GM23248 (cell line): ENCODE data around the gene MRPL39. TPM values are rescaled to one million over a fixed set of nuclear protein-coding genes. Genes with fewer than 3 reads are reported as not detected.

Experiments
- DNase-seq: peaks from one replicate; pipeline ENCODE4 v3.0.0-alpha.2; 2015
- H2AFZ ChIP-seq: fragments of 200-600 bp; sonication (generic); 2 replicates; pipeline ENCODE4 v1.6.1; 2016; ENCODE audit warnings: antibody characterized with exemption
- H3F3A ChIP-seq: fragments of 200-600 bp; sonication (generic); 2 replicates; pipeline ENCODE4 v1.6.1; 2016; ENCODE audit warnings: mild to moderate bottlenecking, antibody characterized with exemption, mixed run types; ENCODE audit not compliant: insufficient read depth
- H3K27ac ChIP-seq: fragments of 200-600 bp; sonication (generic); 2 replicates; pipeline ENCODE4 v1.5.1; 2016; ENCODE audit warnings: mild to moderate bottlenecking
- H3K27me3 ChIP-seq: fragments of 200-600 bp; sonication (generic); replicated peaks from 2 replicates; pipeline ENCODE4 v1.6.1; 2016; ENCODE audit warnings: mild to moderate bottlenecking; ENCODE audit not compliant: insufficient read depth
- H3K36me3 ChIP-seq: fragments of 200-600 bp; sonication (generic); 2 replicates; pipeline ENCODE4 v1.6.1; 2016; ENCODE audit warnings: low read depth, mild to moderate bottlenecking
- H3K4me1 ChIP-seq: fragments of 200-600 bp; sonication (generic); 2 replicates; pipeline ENCODE4 v1.6.1; 2016; ENCODE audit warnings: mild to moderate bottlenecking; ENCODE audit not compliant: insufficient read depth
- H3K4me2 ChIP-seq: fragments of 200-600 bp; sonication (generic); one replicate; pipeline ENCODE4 v1.6.1; 2016; ENCODE audit warnings: mild to moderate bottlenecking; ENCODE audit not compliant: unreplicated experiment
- H3K4me3 ChIP-seq: fragments of 200-600 bp; sonication (generic); 2 replicates; pipeline ENCODE4 v1.5.1; 2016; ENCODE audit warnings: mild to moderate bottlenecking
- H3K79me2 ChIP-seq: fragments of 200-600 bp; sonication (generic); 2 replicates; pipeline ENCODE4 v1.6.1; 2016; ENCODE audit warnings: mild to moderate bottlenecking; ENCODE audit not compliant: insufficient read depth
- H3K9ac ChIP-seq: fragments of 200-600 bp; sonication (generic); 2 replicates; pipeline ENCODE4 v1.6.1; 2016; ENCODE audit warnings: mild to moderate bottlenecking
- H3K9me2 ChIP-seq: fragments of 200-600 bp; sonication (generic); 2 replicates; pipeline ENCODE4 v1.6.1; 2016; ENCODE audit warnings: mixed run types, mild to moderate bottlenecking, moderate library complexity; ENCODE audit not compliant: insufficient read depth
- H3K9me3 ChIP-seq: fragments of 200-600 bp; sonication (generic); one replicate; pipeline ENCODE4 v1.6.1; 2017; ENCODE audit warnings: low read depth
- H4K20me1 ChIP-seq: fragments of 200-600 bp; sonication (generic); 2 replicates; pipeline ENCODE4 v1.6.0; 2016; ENCODE audit not compliant: insufficient read depth
- EZH2 ChIP-seq: fragments of 200-600 bp; sonication (generic); IDR thresholded peaks from 2 replicates; pipeline ENCODE4 v1.6.1; 2018; ENCODE audit warnings: antibody characterized with exemption, mild to moderate bottlenecking; ENCODE audit not compliant: insufficient read depth, poor library complexity, severe bottlenecking
- EZH2phosphoT487 ChIP-seq: fragments of 200-600 bp; sonication (generic); IDR thresholded peaks from 2 replicates; pipeline ENCODE4 v1.6.1; 2018; ENCODE audit warnings: antibody characterized with exemption, moderate library complexity, mild to moderate bottlenecking, low read depth; ENCODE audit not compliant: insufficient read depth
- WGBS, 2 experiments: methylation state at CpG; one replicate each; pipeline ENCODE4 v1.1.6; 2015 to 2017; ENCODE audit warnings: low lambda C conversion rate in 2 of 2, low coverage in 1 of 2; ENCODE audit errors: missing lambda C conversion rate in 2 of 2; 5-methylcytosine and 5-hydroxymethylcytosine counted together
- in situ Hi-C: fragments of 300-500 bp; cut with MboI; formaldehyde crosslinking; loops from 2 replicates; pipeline ENCODE4 v1.15.0; 2020
- polyA plus RNA-seq: library from polyadenylated mRNA; unstranded; fragments of >200 nt; fragmentation: Nextera tagmentation; extraction: Ambion mirVana; gene quantifications from 2 replicates; pipeline ENCODE4 v1.2.1, GENCODE V29; 2016
- total RNA-seq: library from RNA; depleted of rRNA; stranded (reverse); fragments of >200 nt; shearing (Covaris generic); gene quantifications from 2 replicates; pipeline ENCODE4 v1.2.3, GENCODE V29; 2014

The MRPL39 gene
- total and polyA plus RNA-seq, 2 experiments from 2014 or later = 24.4 to 50.5 TPM

DNA sequence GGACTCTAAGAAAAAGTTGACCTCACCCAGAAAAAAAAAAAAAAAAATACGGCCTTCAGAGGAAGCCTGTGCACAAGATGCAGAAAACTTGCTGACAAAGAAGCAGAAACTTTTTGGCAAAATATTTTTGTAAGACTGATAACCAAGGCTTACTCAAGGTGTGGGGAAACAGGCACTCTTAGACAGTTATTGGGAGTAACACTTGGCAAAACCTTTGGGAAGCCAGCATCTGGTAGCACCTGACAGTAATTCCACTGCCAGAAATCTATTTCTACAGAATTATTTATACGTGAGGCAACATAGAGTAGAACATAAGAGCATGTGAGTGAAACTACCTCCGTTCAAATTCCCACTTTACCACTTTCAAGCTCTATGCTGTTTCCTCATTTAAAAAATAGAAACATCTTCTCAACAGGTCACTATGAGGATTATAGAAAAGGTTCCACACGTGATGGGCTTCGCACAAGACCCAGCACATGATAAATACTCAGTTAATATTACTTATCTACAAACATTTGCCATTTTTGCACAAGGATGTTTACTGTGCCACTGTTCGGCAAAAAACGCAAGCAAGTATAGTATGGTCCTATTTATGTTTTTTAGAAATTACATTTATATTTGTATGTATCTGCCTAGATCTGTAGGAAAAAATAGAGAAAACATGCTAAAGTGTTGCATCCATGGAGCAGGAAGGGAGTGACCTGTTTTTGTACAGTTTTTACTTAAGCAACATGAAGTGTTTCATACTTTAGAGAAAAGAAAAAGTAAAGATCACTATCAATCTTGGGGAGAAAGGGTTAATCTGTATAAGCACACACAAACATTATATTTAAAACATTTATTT, 22.2 kb downstream of the MRPL39 start:
- WGBS, 2 experiments = 90% methylated on average over 7 of the region's 7 CpGs
- no peak overlapping the region for H2AFZ ChIP-seq
- DNase-seq = no peak
- in situ Hi-C loops = no loop called here
- no peaks in the 10 kb centered on the region for H3K27me3 ChIP-seq
- no peak for TF ChIP-seq EZH2phosphoT487
- no peak for TF ChIP-seq EZH2
- peaks cover 16% of the 10 kb centered on the region for H3K36me3 ChIP-seq
- no peak overlapping the region for H3K4me2 ChIP-seq
- no peaks in the 10 kb centered on the region for H3F3A ChIP-seq
- no peaks in the 10 kb centered on the region for H3K79me2 ChIP-seq
- H3K9me3 ChIP-seq = no peaks in the 10 kb centered on the region
- no peaks in the 10 kb centered on the region for H3K4me1 ChIP-seq
- H3K4me3 ChIP-seq = no peak overlapping the region
- H4K20me1 ChIP-seq = no peaks in the 10 kb centered on the region
- no peak overlapping the region for H3K27ac ChIP-seq
- no peak overlapping the region for H3K9ac ChIP-seq
- H3K9me2 ChIP-seq = no peaks in the 10 kb centered on the region

- Histone ChIP-seq H4K20me1 (no peaks in the 10 kb centered on the region), H3K4me2 (no peak overlapping the region), H3K4me3 (no peak overlapping the region), H3F3A (no peaks in the 10 kb centered on the region), H3K27ac (no peak overlapping the region), H3K27me3 (no peaks in the 10 kb centered on the region), H3K36me3 (peaks cover 10% of the 10 kb centered on the region), H3K9me3 (no peaks in the 10 kb centered on the region), H2AFZ (no peak overlapping the region), H3K4me1 (no peaks in the 10 kb centered on the region), H3K9ac (no peak overlapping the region), H3K9me2 (no peaks in the 10 kb centered on the region), H3K79me2 (no peaks in the 10 kb centered on the region)
- no peak for DNase-seq
- 60 to 62% methylated on average over 5 of the region's 5 CpGs for WGBS, 2 experiments
- no peak for TF ChIP-seq EZH2
- TF ChIP-seq EZH2phosphoT487 = no peak
- in situ Hi-C loops = no loop called here
These were observed 23.7 kb downstream of the MRPL39 start for GRCh38 chr21:25583370-25584130.

DNA sequence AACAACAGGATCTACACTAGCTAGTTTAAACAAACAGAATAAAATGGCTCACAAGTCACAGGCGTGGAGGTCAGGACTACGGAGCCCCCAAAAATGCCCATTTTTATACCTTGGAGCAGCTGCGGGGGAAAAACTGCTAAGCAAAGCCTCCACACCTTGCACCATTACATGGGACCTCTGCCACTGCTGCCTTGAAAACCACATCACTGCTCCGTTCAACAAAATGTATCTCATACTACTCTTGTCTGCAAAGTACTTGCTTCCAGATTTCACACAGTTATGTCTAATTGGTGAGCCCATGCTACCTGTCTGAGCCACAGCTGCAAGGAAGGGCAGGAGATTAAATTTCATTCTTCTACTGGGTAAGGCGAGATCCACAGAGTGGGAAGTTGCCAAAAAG, 24.4 kb downstream of the MRPL39 start:
- Histone ChIP-seq H3K9me3 (no peaks in the 10 kb centered on the region), H3K4me1 (no peaks in the 10 kb centered on the region), H3K79me2 (no peaks in the 10 kb centered on the region), H3K9me2 (no peaks in the 10 kb centered on the region), H2AFZ (no peak overlapping the region), H3K4me3 (no peak overlapping the region), H3F3A (no peaks in the 10 kb centered on the region), H4K20me1 (no peaks in the 10 kb centered on the region), H3K4me2 (no peak overlapping the region), H3K27ac (no peak overlapping the region), H3K27me3 (no peaks in the 10 kb centered on the region), H3K36me3 (peaks cover 8% of the 10 kb centered on the region), H3K9ac (no peak overlapping the region)
- TF ChIP-seq EZH2phosphoT487 (no peak), EZH2 (no peak)
- no peak for DNase-seq
- in situ Hi-C loops = no loop called here
- WGBS, 2 experiments = 98 to 100% methylated on average over 5 of the region's 5 CpGs

DNA sequence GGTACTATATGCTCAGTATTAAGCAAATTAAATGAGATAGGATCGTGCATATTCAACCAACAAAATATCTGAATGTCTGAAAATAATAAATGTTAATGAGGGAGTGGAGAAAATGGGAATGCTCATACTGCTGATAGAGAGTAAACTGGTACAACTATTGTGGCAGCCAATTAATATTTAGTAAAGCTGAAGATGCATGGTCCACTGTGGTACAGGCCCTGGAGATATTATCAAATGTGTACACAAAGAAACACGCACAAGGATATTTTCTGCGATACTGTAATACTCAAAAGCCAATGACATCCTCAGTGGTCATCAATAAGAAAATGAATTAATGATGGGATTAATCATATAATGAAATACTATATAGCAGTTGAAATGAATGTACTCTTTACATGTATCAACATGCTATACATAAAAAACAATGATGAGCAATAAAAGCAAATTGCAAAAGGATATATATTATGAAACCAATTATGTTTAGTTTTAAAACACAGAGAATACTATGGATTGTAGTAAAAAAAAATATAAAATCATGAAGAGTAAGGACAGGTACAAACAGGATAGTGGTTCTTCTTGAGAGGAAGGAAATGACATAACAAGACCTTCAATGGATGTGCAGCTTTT, 25.0 kb downstream of the MRPL39 start:
- H3K27me3 ChIP-seq = no peaks in the 10 kb centered on the region
- H3K36me3 ChIP-seq = peaks cover 2% of the 10 kb centered on the region
- no peaks in the 10 kb centered on the region for H3K79me2 ChIP-seq
- H3K27ac ChIP-seq = no peak overlapping the region
- TF ChIP-seq EZH2 (no peak), EZH2phosphoT487 (no peak)
- H3K4me2 ChIP-seq = no peak overlapping the region
- in situ Hi-C loops = no loop called here
- DNase-seq = no peak
- H3K9me3 ChIP-seq = no peaks in the 10 kb centered on the region
- no peaks in the 10 kb centered on the region for H4K20me1 ChIP-seq
- H3K9me2 ChIP-seq = no peaks in the 10 kb centered on the region
- H3K4me3 ChIP-seq = no peak overlapping the region
- no peak overlapping the region for H2AFZ ChIP-seq
- no peaks in the 10 kb centered on the region for H3F3A ChIP-seq
- H3K4me1 ChIP-seq = no peaks in the 10 kb centered on the region
- H3K9ac ChIP-seq = no peak overlapping the region
- 99 to 100% methylated on average over 3 of the region's 3 CpGs for WGBS, 2 experiments
